ENCODE measurements around the gene GRID1.

The GRID1 gene

DNA sequence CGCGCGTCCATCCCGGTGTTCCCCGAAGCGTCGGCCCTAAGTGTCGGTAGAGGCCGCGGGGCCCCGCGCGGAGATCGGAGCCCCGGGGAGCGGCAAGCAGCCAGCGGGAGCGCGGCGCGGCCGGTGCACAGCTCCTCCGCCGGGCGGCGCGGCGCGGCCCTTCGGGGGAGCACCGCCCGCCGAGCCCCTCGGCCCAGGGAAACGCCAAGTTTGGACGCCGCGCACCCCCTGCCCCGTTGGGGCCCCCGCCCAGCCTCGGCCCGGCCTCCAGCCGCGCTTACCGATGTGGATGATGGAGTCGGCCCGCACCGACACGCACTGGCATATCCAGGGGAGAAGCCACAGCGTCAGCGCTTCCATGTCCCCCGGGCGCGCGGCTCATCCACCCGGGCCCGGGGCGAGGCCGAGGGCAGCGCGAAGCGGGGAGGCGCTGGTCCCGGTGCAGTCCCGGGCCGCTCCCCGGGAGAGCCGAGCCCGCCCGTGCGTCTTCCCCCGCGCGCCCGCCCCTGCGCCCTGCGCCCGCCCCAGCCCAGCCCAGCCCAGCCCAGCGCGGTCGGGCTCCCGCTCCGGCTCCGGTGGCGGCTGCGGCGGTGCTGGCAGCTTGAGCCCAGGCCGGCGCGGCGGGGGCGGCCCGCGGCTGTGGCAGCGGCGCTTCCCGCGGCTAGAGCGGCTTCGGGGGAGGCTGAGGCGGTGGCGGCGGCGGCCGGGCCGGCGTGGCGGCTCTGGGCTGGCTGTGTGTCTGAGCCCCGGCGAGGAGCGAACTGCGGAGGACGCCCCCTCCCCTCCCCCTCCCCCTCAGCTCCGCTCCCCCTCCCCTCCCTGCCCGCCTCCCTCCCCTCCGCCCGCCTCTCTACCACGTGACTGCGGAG lies at the start of gene GRID1:
Gene GRID1 (minus strand): TSS at position 763 of the 869 bp plus-strand sequence.
- in situ Hi-C loops (cut with MboI; ENCODE audit: low sequenced_read_pairs) = no loop called here

- in situ Hi-C loops (cut with MboI; ENCODE audit: low sequenced_read_pairs) = no loop called here
Observed at GRCh38 chr10:86415583-86415982, 49.0 kb upstream of the GRID1 start.

GRCh38 chr10:86415116-86415515 lies 48.5 kb upstream of the GRID1 start:
- in situ Hi-C loops (cut with MboI; ENCODE audit: low sequenced_read_pairs) = no loop called here

GRCh38 chr10:86413046-86413728 lies 46.6 kb upstream of the GRID1 start:
- in situ Hi-C loops (cut with MboI; ENCODE audit: low sequenced_read_pairs) = no loop called here

- in situ Hi-C loops (cut with MboI; ENCODE audit: low sequenced_read_pairs) = no loop called here
Observed at GRCh38 chr10:86411852-86412560, 45.4 kb upstream of the GRID1 start.

DNA sequence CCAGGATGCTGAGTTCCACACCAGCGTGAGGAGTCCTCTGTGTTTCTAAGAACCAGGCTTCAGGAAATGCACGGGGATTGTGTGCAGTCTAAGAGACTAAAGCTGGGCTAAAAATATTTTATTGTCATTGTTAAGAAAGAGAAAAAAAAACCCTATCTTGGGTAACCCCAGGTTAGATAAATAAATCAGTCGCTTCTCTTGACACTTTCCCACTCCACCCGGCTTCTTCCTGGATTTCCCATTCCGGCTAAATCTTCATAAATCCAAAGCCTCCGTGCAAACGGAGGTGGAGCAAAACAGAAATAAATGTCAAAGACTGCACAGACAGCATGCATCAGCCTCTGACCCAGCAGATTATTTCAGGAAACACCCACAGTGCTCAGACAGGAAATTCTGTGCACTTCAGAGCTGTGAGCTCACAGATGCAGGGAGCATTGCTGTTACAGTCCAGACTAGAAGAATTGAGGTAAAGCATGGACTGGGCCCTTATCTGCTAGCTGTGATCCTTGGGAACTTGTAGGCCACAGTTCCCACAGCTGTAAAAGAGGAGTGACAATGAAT lies 44.8 kb upstream of the GRID1 start:
- in situ Hi-C loops (cut with MboI; ENCODE audit: low sequenced_read_pairs) = no loop called here

GRCh38 chr10:86410542-86411124 lies 44.0 kb upstream of the GRID1 start:
- in situ Hi-C loops (cut with MboI; ENCODE audit: low sequenced_read_pairs) = no loop called here

DNA sequence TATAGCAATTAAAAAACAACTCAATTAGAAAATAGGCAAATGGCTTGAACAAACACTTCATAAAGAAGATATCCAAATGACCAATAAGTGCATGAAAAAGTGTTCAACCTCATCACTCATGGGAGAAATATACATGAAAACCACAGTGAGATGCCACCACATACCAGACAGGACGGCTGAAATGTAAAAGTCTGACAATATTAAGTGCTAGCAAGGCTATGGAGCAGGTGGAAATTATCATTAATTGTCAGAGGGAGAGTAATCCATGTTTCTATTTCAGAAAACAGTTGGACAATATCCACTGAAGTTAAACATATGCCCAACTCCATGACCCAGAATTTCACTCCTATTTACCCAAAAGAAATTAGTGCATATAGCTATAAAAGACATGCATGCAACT lies 42.6 kb upstream of the GRID1 start:
- in situ Hi-C loops (cut with MboI; ENCODE audit: low sequenced_read_pairs) = no loop called here

GRCh38 chr10:86403183-86403797 lies 36.7 kb upstream of the GRID1 start:
- in situ Hi-C loops (cut with MboI; ENCODE audit: low sequenced_read_pairs) = no loop called here

- in situ Hi-C loops (cut with MboI; ENCODE audit: low sequenced_read_pairs) = no loop called here
Observed at GRCh38 chr10:86402283-86402941, 35.8 kb upstream of the GRID1 start.

DNA sequence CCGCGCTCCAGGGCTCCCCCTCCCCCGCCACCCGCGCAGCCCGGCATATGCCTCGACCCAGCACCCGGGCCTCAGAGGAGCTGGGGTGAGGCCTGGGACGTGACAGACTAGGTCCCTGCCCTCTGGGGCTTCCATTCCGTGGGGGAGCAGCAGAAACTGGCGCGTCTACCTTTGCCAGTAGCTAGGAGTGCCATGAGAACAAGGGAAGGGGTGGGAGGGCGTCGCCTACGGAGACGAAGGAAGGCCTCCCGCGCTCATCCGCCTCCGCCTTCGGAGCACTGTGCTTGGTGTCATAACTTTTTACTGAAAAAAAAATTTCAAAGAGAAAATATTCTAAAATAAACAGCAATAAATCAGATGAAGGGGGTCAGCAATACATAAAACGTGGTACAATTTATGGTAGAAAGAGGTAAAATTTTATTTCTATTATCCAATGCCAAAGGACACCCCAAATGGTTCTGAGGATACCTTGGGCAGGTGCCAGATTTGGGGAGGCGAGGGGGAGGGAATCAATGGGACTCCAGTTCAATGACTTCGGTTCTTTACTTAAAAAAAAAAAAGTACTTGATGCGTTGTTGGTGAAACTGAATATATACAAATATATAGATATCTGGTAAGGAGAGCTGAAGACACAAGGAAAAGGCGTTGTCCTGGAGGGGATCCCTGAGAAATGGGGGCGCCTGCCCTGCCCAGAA lies 35.1 kb upstream of the GRID1 start:
- in situ Hi-C loops (cut with MboI; ENCODE audit: low sequenced_read_pairs) = no loop called here

DNA sequence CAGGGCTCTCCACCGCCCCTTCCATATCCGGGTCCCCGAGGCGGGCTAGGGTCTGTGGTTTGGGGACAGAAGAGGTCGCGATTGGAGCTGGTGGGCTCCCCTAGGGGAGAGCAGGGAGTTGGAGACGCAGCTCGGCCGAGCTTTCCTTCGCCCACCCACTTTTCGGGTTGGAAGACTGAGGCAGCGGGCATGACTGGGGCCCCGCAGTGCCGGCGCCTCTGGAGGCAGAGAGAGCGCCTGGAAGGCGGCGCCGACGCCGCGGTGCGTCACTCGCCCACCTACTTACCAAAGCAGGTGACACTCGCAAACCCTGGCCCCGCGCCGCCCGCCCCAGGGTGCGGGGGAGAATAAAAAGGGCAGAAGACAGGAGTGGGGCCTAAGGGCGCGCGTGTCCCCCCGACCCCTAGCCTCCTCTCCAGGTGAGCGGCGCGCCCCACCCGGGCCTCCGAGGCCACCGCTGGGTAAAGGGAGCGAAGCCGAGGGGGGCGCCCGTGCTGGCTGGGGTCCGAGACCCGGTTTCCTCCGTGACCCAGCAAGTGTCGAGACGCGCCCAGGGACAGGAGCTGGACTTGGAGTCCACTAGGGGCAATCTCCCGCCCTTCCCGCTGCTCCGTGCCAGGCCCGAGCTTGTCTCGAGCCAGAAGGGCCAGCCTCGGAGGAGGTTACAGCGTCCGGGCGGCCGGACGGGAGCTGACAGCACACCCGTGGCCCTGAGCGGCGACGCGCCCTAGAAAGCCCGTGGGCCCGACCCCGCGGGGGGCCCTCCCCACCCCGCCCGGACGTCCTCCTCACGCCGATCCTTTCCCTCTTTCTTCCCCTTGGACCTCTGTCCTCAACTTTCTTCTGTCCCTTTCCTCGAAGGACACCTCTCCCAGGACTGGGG lies 34.4 kb upstream of the GRID1 start:
- in situ Hi-C loops (cut with MboI; ENCODE audit: low sequenced_read_pairs) = no loop called here

GRCh38 chr10:86399879-86400704 lies 33.5 kb upstream of the GRID1 start:
- in situ Hi-C loops (cut with MboI; ENCODE audit: low sequenced_read_pairs) = no loop called here

DNA sequence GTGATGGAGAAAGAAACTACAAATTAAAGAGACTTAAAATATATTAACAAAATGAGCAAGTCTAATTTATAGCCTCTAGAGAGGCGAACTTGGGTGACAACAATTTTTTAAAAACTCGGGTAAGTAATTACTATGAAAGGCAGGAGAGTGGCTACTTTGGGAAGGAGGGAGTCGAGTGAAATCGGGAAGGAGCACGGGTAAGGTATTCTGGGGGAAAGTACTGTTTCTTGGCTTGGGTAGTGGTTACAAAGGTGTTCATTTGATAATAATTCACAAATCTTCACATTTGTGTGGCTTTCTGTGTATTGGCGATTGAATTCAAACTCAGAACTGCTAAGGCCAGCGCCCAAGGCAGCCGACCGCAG lies 32.9 kb upstream of the GRID1 start:
- in situ Hi-C loops (cut with MboI; ENCODE audit: low sequenced_read_pairs) = no loop called here

DNA sequence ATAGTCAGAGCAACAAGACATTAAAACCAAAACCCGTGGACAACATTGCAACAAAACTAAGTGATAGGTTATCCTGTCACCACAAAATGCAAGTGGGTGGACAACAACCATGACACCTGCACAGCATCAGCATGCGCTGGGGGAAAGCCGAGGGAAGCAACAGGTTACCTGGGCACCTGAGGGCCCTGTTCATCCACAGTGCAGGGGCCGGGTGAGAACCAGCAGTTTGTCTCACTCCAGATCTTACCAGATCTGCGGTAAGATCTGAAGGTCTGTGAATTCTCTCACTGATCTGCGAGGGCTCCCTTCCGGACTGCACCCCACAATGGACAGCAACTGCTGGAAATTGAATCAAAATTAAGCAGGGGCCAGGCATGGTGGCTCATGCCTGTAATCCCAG lies 30.5 kb upstream of the GRID1 start:
- in situ Hi-C loops (cut with MboI; ENCODE audit: low sequenced_read_pairs) = no loop called here

GRCh38 chr10:86393862-86394455 lies 27.4 kb upstream of the GRID1 start:
- in situ Hi-C loops (cut with MboI; ENCODE audit: low sequenced_read_pairs) = no loop called here

GRCh38 chr10:86393362-86393761 lies 26.8 kb upstream of the GRID1 start:
- in situ Hi-C loops (cut with MboI; ENCODE audit: low sequenced_read_pairs) = no loop called here

Measured in hTERT RPE-1 (cell line).